A549 (cell line): ENCODE data around the gene CYP2U1. TPM values are rescaled to one million over a fixed set of nuclear protein-coding genes. Genes with fewer than 3 reads are reported as not detected.

Experiments
- ATAC-seq, 2 experiments: fragments of 200-7000 bp in 1 of 2; fragments of >200 bp in 1 of 2; cut with Nextera tagmentation in 1 of 2; cut with Tn5 transposase in 1 of 2; 3 replicates each; pipeline versions ENCODE4 v1.8.0 to v1.9.1; 2018 to 2020; ENCODE audit warnings: mild to moderate bottlenecking in 1 of 2, moderate library complexity in 1 of 2
- CTCF ChIA-PET: fragments of 300-600 bp; sonication (Branson Sonifier 250); formaldehyde crosslinking; extraction: SDS; loops from one replicate; lab custom pipeline; 2021; ENCODE audit warnings: antibody characterized with exemption, inconsistent platforms; lab: Yijun Ruan, JAX
- POLR2A ChIA-PET: fragments of 350-600 bp; formaldehyde crosslinking; extraction: SDS; loops from one replicate; lab custom pipeline; 2021; ENCODE audit warnings: antibody characterized with exemption, inconsistent platforms; lab: Yijun Ruan, JAX
- DNase-seq, 2 experiments: peaks; one replicate each; pipeline versions ENCODE4 v3.0.0 to v3.0.0-alpha.2; 2011 to 2016; ENCODE audit warnings: low read depth in 1 of 2, low spot score in 1 of 2
- FAIRE-seq: peaks from 2 replicates; lab custom pipeline; 2011; peaks lifted over from hg19 to GRCh38; lab: Jason Lieb, UNC
- H3K27ac ChIP-seq, 2 experiments: fragments of >200 bp; sonication (Bioruptor Twin); formaldehyde crosslinking; 3 replicates each; pipeline ENCODE4 v1.5.1; 2016 to 2017
- H3K4me1 ChIP-seq: fragments of >200 bp; sonication (Bioruptor Twin); formaldehyde crosslinking; 3 replicates; pipeline ENCODE4 v1.6.1; 2016
- H3K4me2 ChIP-seq: fragments of >200 bp; sonication (Bioruptor Twin); formaldehyde crosslinking; 3 replicates; pipeline ENCODE4 v1.6.1; 2016
- H3K4me3 ChIP-seq: fragments of >200 bp; sonication (Bioruptor Twin); formaldehyde crosslinking; 3 replicates; pipeline ENCODE4 v1.5.1; 2016
- H3K9me3 ChIP-seq: fragments of >200 bp; sonication (Bioruptor Twin); formaldehyde crosslinking; 3 replicates; pipeline ENCODE4 v1.6.1; 2016
- EHMT2 ChIP-seq: fragments of 200-600 bp; sonication (generic); IDR thresholded peaks from 2 replicates; pipeline ENCODE4 v1.6.1; 2016; ENCODE audit warnings: antibody characterized with exemption, low read depth, mild to moderate bottlenecking, moderate library complexity
- FOSB ChIP-seq: fragments of 250-450 bp; sonication (Bioruptor Pico); IDR thresholded peaks from 2 replicates; pipeline ENCODE4 v1.5.0; 2020; ENCODE audit warnings: mild to moderate bottlenecking, moderate library complexity
- FOXS1 ChIP-seq: fragments of 250-450 bp; sonication (Bioruptor Pico); IDR thresholded peaks from 2 replicates; pipeline ENCODE4 v1.5.0; 2020; ENCODE audit warnings: mild to moderate bottlenecking, moderate library complexity
- HOXB13 ChIP-seq: fragments of 250-450 bp; sonication (Bioruptor Pico); IDR thresholded peaks from 2 replicates; pipeline ENCODE4 v1.5.0; 2020; ENCODE audit warnings: low read depth, mild to moderate bottlenecking, moderate library complexity
- JUN ChIP-seq, 2 experiments: fragments of >200 bp; sonication (Bioruptor Twin); formaldehyde crosslinking; IDR thresholded peaks; 2 replicates in 1 of 2; 3 replicates in 1 of 2; pipeline ENCODE4 v1.6.1; 2016 to 2017
- KDM1A ChIP-seq: fragments of 200-600 bp; sonication (generic); IDR thresholded peaks from 2 replicates; pipeline ENCODE4 v1.6.1; 2016; ENCODE audit warnings: low read depth, mild to moderate bottlenecking
- PHF8 ChIP-seq: fragments of 200-600 bp; sonication (generic); IDR thresholded peaks from 2 replicates; pipeline ENCODE4 v1.6.1; 2016; ENCODE audit warnings: low read depth, mild to moderate bottlenecking, antibody characterized with exemption, moderate library complexity, borderline replicate concordance
- POLR2AphosphoS2 ChIP-seq: conservative IDR thresholded peaks from 2 replicates; pipeline ENCODE4 v1.6.1; 2012; ENCODE audit warnings: low read length, improper control_type of control experiment, inconsistent platforms
- RCOR1 ChIP-seq: fragments of 150-350 bp; IDR thresholded peaks from 2 replicates; pipeline ENCODE4 v1.6.1; 2014; ENCODE audit warnings: antibody characterized with exemption, low read length, low read depth
- RFX5 ChIP-seq: fragments of 450-650 bp; IDR thresholded peaks from 2 replicates; pipeline ENCODE4 v1.7.1; 2014; ENCODE audit warnings: antibody characterized with exemption, mild to moderate bottlenecking, moderate library complexity
- ZFP36 ChIP-seq: fragments of 450-650 bp; IDR thresholded peaks from 2 replicates; pipeline ENCODE4 v1.6.1; 2014; ENCODE audit warnings: borderline replicate concordance; ENCODE audit not compliant: partially characterized antibody
- ZSCAN20 ChIP-seq: fragments of 250-450 bp; sonication (Bioruptor Pico); IDR thresholded peaks from 2 replicates; pipeline ENCODE4 v1.8.0; 2022; ENCODE audit warnings: mild to moderate bottlenecking, moderate library complexity
- WGBS: methylation state at CpG from one replicate; pipeline ENCODE4 v1.1.6; 2017; ENCODE audit errors: missing lambda C conversion rate; 5-methylcytosine and 5-hydroxymethylcytosine counted together
- polyA plus RNA-seq, 4 experiments: library from polyadenylated mRNA; depleted of rRNA in 3 of 4; stranded (reverse); fragments of >200 nt; fragmentation: RNase III in 1 of 4; extraction: RNeasy Plus Mini Kit Qiagen cat#74134 plus additional on column Dnase treatment in 1 of 4; gene quantifications; 2 replicates in 3 of 4; 3 replicates in 1 of 4; pipeline ENCODE4 v1.2.3, GENCODE V29; 2011 to 2017
- TF ChIP-seq, protein P1 (sequence below): IDR thresholded peaks from 2 replicates; pipeline ENCODE4 v1.6.1; 2012
- TF ChIP-seq, protein P2 (sequence below): fragments of 450-650 bp; IDR thresholded peaks from 2 replicates; pipeline ENCODE4 v1.6.1; 2014; ENCODE audit warnings: antibody characterized with exemption
- TF ChIP-seq, protein P3 (sequence below): fragments of 250-450 bp; sonication (Bioruptor Pico); IDR thresholded peaks from 2 replicates; pipeline ENCODE4 v1.5.0; 2020; ENCODE audit warnings: low read depth, mild to moderate bottlenecking, moderate library complexity
- TF ChIP-seq, protein P4 (sequence below): fragments of 200-600 bp; sonication (generic); IDR thresholded peaks from 2 replicates; pipeline ENCODE4 v1.6.1; 2016; ENCODE audit warnings: antibody characterized with exemption, mild to moderate bottlenecking, moderate library complexity
- TF ChIP-seq, protein P5 (sequence below): IDR thresholded peaks from 2 replicates; pipeline ENCODE4 v1.6.1; 2012; ENCODE audit warnings: low read depth, borderline replicate concordance
- TF ChIP-seq, protein P6 (sequence below): IDR thresholded peaks from 2 replicates; pipeline ENCODE4 v1.6.1; 2012

The CYP2U1 gene
- polyA plus RNA-seq, 2 of the 4 experiments (the other 2 are of a cell fraction), result 2.2 to 2.3 TPM

DNA sequence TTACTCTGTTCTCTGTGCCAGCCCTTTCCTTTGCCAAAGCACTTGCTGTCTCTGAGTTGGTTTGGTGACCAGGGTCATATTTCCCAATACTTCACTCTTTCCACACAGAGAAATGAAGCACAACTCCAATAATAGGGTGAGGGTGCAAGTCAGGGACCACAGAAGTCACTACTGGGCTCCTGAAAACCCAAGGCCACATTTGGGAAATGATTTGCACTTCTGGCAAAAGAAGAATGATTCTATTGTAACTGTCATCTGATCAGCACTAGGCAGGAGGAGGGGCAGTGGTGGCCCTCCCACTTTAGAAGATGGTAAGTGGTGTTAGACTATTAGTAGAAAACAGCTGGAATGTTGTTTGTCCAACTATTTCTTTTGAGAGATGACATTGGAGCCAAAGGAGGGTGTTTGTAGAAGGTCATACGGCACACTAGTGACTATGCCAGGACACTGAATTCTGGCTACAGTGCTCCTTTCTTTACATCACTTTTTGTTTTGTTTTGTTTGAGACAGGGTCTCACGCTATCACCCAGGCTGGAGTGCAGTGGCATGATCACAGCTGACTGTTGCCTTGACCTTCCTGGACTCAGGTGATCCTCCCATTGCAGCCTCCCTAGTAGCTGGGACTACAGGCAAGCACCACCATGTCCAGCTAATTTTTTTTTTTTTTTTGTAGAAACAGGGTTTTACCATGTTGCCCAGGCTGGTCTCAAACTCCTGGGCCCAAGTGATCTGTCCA, 47.5 kb downstream of the CYP2U1 start:
- no peak for ATAC-seq
- no peak overlapping the region for H3K4me3 ChIP-seq
- TF ChIP-seq, protein P1, sequence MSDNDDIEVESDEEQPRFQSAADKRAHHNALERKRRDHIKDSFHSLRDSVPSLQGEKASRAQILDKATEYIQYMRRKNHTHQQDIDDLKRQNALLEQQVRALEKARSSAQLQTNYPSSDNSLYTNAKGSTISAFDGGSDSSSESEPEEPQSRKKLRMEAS, result no peak
- TF ChIP-seq RCOR1 (no peak), KDM1A (no peak), EHMT2 (no peak), JUN (IDR thresholded peaks at IDR 0.05) (no peak), ZSCAN20 (CRISPR knock-in tag) (no peak), FOSB (no peak), POLR2AphosphoS2 (no peak), PHF8 (no peak), RFX5 (no peak)
- TF ChIP-seq, protein P2, sequence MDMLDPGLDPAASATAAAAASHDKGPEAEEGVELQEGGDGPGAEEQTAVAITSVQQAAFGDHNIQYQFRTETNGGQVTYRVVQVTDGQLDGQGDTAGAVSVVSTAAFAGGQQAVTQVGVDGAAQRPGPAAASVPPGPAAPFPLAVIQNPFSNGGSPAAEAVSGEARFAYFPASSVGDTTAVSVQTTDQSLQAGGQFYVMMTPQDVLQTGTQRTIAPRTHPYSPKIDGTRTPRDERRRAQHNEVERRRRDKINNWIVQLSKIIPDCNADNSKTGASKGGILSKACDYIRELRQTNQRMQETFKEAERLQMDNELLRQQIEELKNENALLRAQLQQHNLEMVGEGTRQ, result no peak
- TF ChIP-seq, protein P3, sequence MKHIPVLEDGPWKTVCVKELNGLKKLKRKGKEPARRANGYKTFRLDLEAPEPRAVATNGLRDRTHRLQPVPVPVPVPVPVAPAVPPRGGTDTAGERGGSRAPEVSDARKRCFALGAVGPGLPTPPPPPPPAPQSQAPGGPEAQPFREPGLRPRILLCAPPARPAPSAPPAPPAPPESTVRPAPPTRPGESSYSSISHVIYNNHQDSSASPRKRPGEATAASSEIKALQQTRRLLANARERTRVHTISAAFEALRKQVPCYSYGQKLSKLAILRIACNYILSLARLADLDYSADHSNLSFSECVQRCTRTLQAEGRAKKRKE (CRISPR knock-in tag), result no peak
- TF ChIP-seq, protein P4, sequence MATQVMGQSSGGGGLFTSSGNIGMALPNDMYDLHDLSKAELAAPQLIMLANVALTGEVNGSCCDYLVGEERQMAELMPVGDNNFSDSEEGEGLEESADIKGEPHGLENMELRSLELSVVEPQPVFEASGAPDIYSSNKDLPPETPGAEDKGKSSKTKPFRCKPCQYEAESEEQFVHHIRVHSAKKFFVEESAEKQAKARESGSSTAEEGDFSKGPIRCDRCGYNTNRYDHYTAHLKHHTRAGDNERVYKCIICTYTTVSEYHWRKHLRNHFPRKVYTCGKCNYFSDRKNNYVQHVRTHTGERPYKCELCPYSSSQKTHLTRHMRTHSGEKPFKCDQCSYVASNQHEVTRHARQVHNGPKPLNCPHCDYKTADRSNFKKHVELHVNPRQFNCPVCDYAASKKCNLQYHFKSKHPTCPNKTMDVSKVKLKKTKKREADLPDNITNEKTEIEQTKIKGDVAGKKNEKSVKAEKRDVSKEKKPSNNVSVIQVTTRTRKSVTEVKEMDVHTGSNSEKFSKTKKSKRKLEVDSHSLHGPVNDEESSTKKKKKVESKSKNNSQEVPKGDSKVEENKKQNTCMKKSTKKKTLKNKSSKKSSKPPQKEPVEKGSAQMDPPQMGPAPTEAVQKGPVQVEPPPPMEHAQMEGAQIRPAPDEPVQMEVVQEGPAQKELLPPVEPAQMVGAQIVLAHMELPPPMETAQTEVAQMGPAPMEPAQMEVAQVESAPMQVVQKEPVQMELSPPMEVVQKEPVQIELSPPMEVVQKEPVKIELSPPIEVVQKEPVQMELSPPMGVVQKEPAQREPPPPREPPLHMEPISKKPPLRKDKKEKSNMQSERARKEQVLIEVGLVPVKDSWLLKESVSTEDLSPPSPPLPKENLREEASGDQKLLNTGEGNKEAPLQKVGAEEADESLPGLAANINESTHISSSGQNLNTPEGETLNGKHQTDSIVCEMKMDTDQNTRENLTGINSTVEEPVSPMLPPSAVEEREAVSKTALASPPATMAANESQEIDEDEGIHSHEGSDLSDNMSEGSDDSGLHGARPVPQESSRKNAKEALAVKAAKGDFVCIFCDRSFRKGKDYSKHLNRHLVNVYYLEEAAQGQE, result no peak
- TF ChIP-seq, protein P5, sequence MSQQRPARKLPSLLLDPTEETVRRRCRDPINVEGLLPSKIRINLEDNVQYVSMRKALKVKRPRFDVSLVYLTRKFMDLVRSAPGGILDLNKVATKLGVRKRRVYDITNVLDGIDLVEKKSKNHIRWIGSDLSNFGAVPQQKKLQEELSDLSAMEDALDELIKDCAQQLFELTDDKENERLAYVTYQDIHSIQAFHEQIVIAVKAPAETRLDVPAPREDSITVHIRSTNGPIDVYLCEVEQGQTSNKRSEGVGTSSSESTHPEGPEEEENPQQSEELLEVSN, result no peak
- FAIRE-seq, result no peak
- 56% methylated on average over 2 of the region's 2 CpGs for WGBS
- H3K4me2 ChIP-seq, result no peak overlapping the region
- ChIA-PET CTCF (no interaction called here), POLR2A (no interaction called here)
- no peaks in the 10 kb centered on the region for H3K4me1 ChIP-seq
- DNase-seq, result no peak
- no peak overlapping the region for H3K27ac ChIP-seq
- H3K9me3 ChIP-seq, result no peaks in the 10 kb centered on the region

DNA sequence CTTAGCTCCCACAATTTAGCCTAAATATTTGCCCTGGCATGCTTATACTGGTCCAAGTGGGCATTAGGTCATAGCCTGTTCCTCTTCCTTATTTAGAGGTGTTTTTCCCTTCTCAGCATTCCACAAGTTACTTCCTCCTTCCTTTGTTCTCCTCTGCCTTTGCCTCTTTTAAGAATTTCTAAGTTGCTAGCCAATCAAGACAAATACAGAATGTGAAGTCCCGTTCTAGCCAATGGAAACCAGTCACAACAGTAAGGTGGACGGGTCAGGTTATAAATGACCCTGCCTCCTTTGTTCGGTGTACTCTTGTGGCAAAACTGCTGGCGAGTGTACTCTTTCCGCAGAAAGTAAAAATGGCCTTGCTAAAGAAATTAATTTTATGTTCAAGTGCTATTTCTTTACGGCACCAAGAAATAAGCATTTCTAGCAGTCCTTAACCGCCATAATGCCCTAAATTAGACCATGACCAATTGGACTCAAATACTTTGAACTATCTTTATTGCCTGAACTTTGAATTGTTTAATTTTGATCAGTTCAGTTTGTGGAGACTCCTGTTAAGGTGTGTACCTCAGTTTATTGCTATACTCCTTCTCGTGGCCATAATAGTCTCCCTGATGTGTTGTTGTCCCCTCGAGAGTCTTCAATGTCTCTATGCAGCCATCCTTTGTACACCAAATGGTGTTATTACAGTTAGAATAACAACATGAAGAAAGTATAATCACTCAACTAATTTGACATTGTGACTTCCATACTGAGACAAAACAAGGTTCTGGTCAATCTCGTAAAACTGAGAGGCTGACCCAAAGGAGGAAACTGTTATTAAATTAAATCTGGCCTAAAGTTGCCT, 56.8 kb downstream of the CYP2U1 start:
- H3K4me3 ChIP-seq, result no peak overlapping the region
- H3K4me2 ChIP-seq, result no peak overlapping the region
- H3K9me3 ChIP-seq, result no peaks in the 10 kb centered on the region
- CTCF ChIA-PET, result no interaction called here
- 0 out of 3 replicates have a peak, but pooled peaks cover 3% of the 10 kb centered on the region for H3K4me1 ChIP-seq
- peak in 1 of 2 experiments; percentile 1 for DNase-seq
- 72% methylated on average over 10 of the region's 10 CpGs for WGBS
- ATAC-seq, result no peak
- TF ChIP-seq FOXS1 (CRISPR knock-in tag) (no peak), ZFP36 (no peak), EHMT2 (no peak), ZSCAN20 (CRISPR knock-in tag) (no peak), HOXB13 (CRISPR knock-in tag) (no peak)
- TF ChIP-seq, protein P6, sequence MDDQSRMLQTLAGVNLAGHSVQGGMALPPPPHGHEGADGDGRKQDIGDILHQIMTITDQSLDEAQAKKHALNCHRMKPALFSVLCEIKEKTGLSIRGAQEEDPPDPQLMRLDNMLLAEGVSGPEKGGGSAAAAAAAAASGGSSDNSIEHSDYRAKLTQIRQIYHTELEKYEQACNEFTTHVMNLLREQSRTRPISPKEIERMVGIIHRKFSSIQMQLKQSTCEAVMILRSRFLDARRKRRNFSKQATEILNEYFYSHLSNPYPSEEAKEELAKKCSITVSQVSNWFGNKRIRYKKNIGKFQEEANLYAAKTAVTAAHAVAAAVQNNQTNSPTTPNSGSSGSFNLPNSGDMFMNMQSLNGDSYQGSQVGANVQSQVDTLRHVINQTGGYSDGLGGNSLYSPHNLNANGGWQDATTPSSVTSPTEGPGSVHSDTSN, result no peak
- TF ChIP-seq, all 56 proteins: peak for 0
- no peak for FAIRE-seq
- no peak overlapping the region for H3K27ac ChIP-seq
- POLR2A ChIA-PET, result no interaction called here
